Nephron progenitor cell (in vitro differentiated cells): ENCODE data around the gene GLRA2.

Experiments used
- DNase-seq: peaks from one replicate; pipeline ENCODE4 v3.0.0; 2021
- H3K27ac Mint-ChIP-seq: 2 replicates; pipeline ENCODE4 v1.8.0; 2021; ENCODE audit warnings: mild to moderate bottlenecking, moderate library complexity, mixed read lengths
- H3K27me3 Mint-ChIP-seq: 2 replicates; pipeline ENCODE4 v1.8.0; 2021; ENCODE audit warnings: mild to moderate bottlenecking, low read depth, mixed read lengths; ENCODE audit not compliant: poor library complexity
- H3K36me3 Mint-ChIP-seq: 2 replicates; pipeline ENCODE4 v1.8.0; 2021; ENCODE audit warnings: low read depth, mixed read lengths
- H3K4me1 Mint-ChIP-seq: 2 replicates; pipeline ENCODE4 v1.8.0; 2021; ENCODE audit warnings: mixed read lengths
- H3K4me3 Mint-ChIP-seq: 2 replicates; pipeline ENCODE4 v1.8.0; 2021; ENCODE audit warnings: mild to moderate bottlenecking, moderate library complexity, mixed read lengths
- H3K9me3 Mint-ChIP-seq: 2 replicates; pipeline ENCODE4 v1.8.0; 2021; ENCODE audit warnings: mild to moderate bottlenecking, moderate library complexity, mixed read lengths
- CTCF ChIP-seq: fragments of 200-600 bp; sonication (generic); IDR thresholded peaks from 2 replicates; pipeline ENCODE4 v1.5.0; 2021; ENCODE audit warnings: antibody characterized with exemption

GLRA2 gene

GRCh38 chrX:14581081-14581480, 51.7 kb downstream of the GLRA2 start:
- Mint-ChIP-seq H3K9me3 (peaks cover 35% of the 10 kb centered on the region), H3K27ac (no peak overlapping the region), H3K4me3 (no peak overlapping the region), H3K27me3 (no peaks in the 10 kb centered on the region), H3K4me1 (no peaks in the 10 kb centered on the region), H3K36me3 (no peaks in the 10 kb centered on the region)
- no peak for DNase-seq
- no peak for TF ChIP-seq CTCF

- no peaks in the 10 kb centered on the region for H3K36me3 Mint-ChIP-seq
- H3K27me3 Mint-ChIP-seq: no peaks in the 10 kb centered on the region
- peaks cover 50% of the 10 kb centered on the region for H3K9me3 Mint-ChIP-seq
- no peak overlapping the region for H3K4me3 Mint-ChIP-seq
- H3K27ac Mint-ChIP-seq: no peak overlapping the region
- DNase-seq: no peak
- no peak for TF ChIP-seq CTCF
- no peaks in the 10 kb centered on the region for H3K4me1 Mint-ChIP-seq
Measured at GRCh38 chrX:14584548-14584947, 55.2 kb downstream of the GLRA2 start.

- H3K36me3 Mint-ChIP-seq: no peaks in the 10 kb centered on the region
- no peak for DNase-seq
- H3K27ac Mint-ChIP-seq: no peak overlapping the region
- no peaks in the 10 kb centered on the region for H3K4me1 Mint-ChIP-seq
- peaks cover 40% of the 10 kb centered on the region for H3K9me3 Mint-ChIP-seq
- TF ChIP-seq CTCF: no peak
- peaks cover 3% of the 10 kb centered on the region for H3K27me3 Mint-ChIP-seq
- no peak overlapping the region for H3K4me3 Mint-ChIP-seq
Measured at GRCh38 chrX:14590216-14590615, 60.9 kb downstream of the GLRA2 start.

GRCh38 chrX:14590693-14591424, 61.5 kb downstream of the GLRA2 start:
- H3K4me1 Mint-ChIP-seq: no peaks in the 10 kb centered on the region
- H3K36me3 Mint-ChIP-seq: no peaks in the 10 kb centered on the region
- TF ChIP-seq CTCF: no peak
- H3K27ac Mint-ChIP-seq: no peak overlapping the region
- no peak overlapping the region for H3K4me3 Mint-ChIP-seq
- peaks cover 39% of the 10 kb centered on the region for H3K9me3 Mint-ChIP-seq
- no peak for DNase-seq
- H3K27me3 Mint-ChIP-seq: peaks cover 3% of the 10 kb centered on the region

- Mint-ChIP-seq H3K4me3 (no peak overlapping the region), H3K36me3 (no peaks in the 10 kb centered on the region), H3K27me3 (peaks cover 3% of the 10 kb centered on the region), H3K9me3 (peaks cover 42% of the 10 kb centered on the region), H3K4me1 (no peaks in the 10 kb centered on the region), H3K27ac (no peak overlapping the region)
- no peak for TF ChIP-seq CTCF
- DNase-seq: no peak
Measured at GRCh38 chrX:14591976-14592375, 62.6 kb downstream of the GLRA2 start.

GRCh38 chrX:14594521-14594920, 65.2 kb downstream of the GLRA2 start:
- DNase-seq: no peak

More at GRCh38 chrX:14594521-14594920, 65.2 kb downstream of the GLRA2 start:
- no peak for TF ChIP-seq CTCF
- Mint-ChIP-seq H3K4me3 (no peak overlapping the region), H3K36me3 (no peaks in the 10 kb centered on the region), H3K9me3 (peaks cover 30% of the 10 kb centered on the region), H3K27ac (no peak overlapping the region), H3K27me3 (peaks cover 3% of the 10 kb centered on the region), H3K4me1 (no peaks in the 10 kb centered on the region)
